Left ventricle myocardium inferior (tissue), 1 donor: Measurements from ENCODE around the gene SYS1. TPM values are rescaled to one million over a fixed set of nuclear protein-coding genes. Genes with fewer than 3 reads are reported as not detected.

Experiments
- DNase-seq: peaks from one replicate; pipeline ENCODE4 v3.0.0-alpha.2; 2020
- H3K27ac ChIP-seq: fragments of 200-600 bp; replicated peaks from 2 replicates; pipeline ENCODE4 v1.8.0; 2021
- H3K27me3 ChIP-seq: fragments of 200-600 bp; 2 replicates; pipeline ENCODE4 v1.8.0; 2021; ENCODE audit warnings: low read depth
- H3K36me3 ChIP-seq: fragments of 200-600 bp; 2 replicates; pipeline ENCODE4 v1.8.0; 2021
- H3K4me1 ChIP-seq: fragments of 200-600 bp; 2 replicates; pipeline ENCODE4 v1.8.0; 2021
- H3K4me3 ChIP-seq: fragments of 200-600 bp; 2 replicates; pipeline ENCODE4 v1.8.0; 2021; ENCODE audit warnings: mild to moderate bottlenecking, moderate library complexity
- H3K9me3 ChIP-seq: fragments of 200-600 bp; replicated peaks from 2 replicates; pipeline ENCODE4 v1.8.0; 2021
- intact Hi-C: fragments of 100-400 bp; cut with micrococcal nuclease; formaldehyde crosslinking; loops from one replicate; pipeline ENCODE4 v1.11.0; 2022
- total RNA-seq: library from RNA; stranded (reverse); fragmentation: NEBNext Ultra II Directional; extraction: Animal tissue kit (Norgen Biotek cat#: 25700); gene quantifications from one replicate; pipeline ENCODE4 v1.2.1, GENCODE V29; 2021
- TF ChIP-seq, protein P1 (sequence below): fragments of 200-600 bp; IDR thresholded peaks from 2 replicates; pipeline ENCODE4 v1.8.0; 2021; ENCODE audit warnings: antibody characterized with exemption, mild to moderate bottlenecking, borderline replicate concordance
- donor health status: DM: no; HTN: yes; CAD: no; lungs with severe emphysema.

Gene SYS1
- total RNA-seq, 1 donor from 2014 or later = 20.8 TPM

DNA sequence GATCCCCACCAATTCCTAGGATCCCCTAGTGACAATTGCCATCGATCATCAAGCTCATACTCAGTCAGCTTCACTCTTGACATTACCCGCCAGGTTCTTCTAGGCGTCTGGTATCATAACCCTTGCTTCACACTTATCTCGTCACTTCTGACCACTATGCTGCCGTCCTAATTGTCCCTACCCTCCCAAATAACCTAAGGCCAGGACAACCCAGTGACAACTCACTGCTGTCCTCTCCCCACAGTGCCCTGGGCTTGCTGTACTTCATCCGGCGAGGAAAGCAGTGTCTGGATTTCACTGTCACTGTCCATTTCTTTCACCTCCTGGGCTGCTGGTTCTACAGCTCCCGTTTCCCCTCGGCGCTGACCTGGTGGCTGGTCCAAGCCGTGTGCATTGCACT is 3.7 kb downstream of the SYS1 start:
- no peaks in the 10 kb centered on the region for H3K9me3 ChIP-seq
- peaks cover 38% of the 10 kb centered on the region for H3K36me3 ChIP-seq
- TF ChIP-seq, protein P1, sequence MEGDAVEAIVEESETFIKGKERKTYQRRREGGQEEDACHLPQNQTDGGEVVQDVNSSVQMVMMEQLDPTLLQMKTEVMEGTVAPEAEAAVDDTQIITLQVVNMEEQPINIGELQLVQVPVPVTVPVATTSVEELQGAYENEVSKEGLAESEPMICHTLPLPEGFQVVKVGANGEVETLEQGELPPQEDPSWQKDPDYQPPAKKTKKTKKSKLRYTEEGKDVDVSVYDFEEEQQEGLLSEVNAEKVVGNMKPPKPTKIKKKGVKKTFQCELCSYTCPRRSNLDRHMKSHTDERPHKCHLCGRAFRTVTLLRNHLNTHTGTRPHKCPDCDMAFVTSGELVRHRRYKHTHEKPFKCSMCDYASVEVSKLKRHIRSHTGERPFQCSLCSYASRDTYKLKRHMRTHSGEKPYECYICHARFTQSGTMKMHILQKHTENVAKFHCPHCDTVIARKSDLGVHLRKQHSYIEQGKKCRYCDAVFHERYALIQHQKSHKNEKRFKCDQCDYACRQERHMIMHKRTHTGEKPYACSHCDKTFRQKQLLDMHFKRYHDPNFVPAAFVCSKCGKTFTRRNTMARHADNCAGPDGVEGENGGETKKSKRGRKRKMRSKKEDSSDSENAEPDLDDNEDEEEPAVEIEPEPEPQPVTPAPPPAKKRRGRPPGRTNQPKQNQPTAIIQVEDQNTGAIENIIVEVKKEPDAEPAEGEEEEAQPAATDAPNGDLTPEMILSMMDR = no peak
- peaks cover 35% of the 10 kb centered on the region for H3K4me1 ChIP-seq
- DNase-seq = no peak
- intact Hi-C loops = no loop called here
- H3K27ac ChIP-seq = no peak overlapping the region
- H3K4me3 ChIP-seq = no peak overlapping the region
- no peaks in the 10 kb centered on the region for H3K27me3 ChIP-seq

DNA sequence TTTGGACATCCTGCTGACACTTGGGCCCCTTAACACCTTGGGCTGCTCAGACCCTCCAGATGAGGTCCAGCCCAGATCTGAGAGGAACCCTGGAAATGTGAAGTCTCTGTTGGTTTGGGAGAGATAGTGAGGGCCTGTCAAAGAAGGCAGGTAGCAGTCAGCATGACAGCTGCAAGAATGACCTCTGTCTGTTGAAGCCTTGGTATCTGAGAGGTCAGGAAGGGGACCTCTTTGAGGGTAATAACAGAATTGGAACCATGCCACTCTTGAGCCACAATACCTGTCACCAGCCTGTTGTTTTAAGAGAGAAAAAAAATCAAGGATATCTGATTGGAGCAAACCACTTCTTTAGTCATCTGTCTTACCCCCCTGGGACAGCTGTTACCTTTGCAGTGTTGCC is 4.2 kb downstream of the SYS1 start:
- intact Hi-C loops = no loop called here
- TF ChIP-seq, protein P1 = no peak
- DNase-seq = no peak
- Histone ChIP-seq H3K4me3 (no peak overlapping the region), H3K36me3 (peaks cover 38% of the 10 kb centered on the region), H3K4me1 (peaks cover 34% of the 10 kb centered on the region), H3K27me3 (no peaks in the 10 kb centered on the region), H3K9me3 (no peaks in the 10 kb centered on the region), H3K27ac (no peak overlapping the region)

DNA sequence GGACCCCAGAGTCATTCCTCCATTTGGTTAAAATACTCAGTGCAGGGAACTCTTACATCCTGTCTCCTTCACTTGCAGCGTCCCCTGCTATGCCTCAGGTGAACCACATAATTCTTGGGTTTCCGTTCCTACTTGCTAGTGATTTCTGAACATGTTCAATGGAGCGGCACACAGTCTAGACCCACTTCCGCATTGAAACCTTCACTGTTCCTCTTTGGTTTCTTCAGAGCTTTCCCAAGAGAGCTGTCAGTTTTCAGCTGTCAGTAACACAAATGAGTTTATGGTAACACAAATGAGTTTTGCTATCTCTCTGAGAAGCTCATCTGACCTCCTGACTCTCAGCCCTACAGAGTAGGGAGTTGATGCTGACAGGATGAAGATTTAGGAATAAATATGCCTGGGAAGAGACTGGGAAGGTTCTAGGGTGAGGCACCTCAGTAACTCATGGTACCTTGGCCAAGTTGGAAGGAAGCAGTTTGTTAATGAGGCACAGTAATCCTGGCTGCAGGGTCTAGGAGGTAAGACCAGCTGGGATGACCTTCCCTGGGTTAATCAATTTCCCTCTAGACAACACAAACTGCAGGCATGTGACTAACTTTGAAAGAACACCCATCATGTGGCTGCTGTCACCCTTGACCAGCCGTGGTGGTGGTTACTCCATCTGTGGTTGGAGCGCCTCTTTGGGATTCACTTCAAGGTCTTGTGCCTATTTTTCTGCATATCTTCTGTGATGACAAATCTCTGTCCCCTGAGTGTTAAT is 5.4 kb downstream of the SYS1 start:
- no peak overlapping the region for H3K27ac ChIP-seq
- no peaks in the 10 kb centered on the region for H3K27me3 ChIP-seq
- intact Hi-C loops = no loop called here
- H3K36me3 ChIP-seq = peaks cover 38% of the 10 kb centered on the region
- H3K4me1 ChIP-seq = peaks cover 32% of the 10 kb centered on the region
- no peak overlapping the region for H3K4me3 ChIP-seq
- TF ChIP-seq, protein P1 = no peak
- no peaks in the 10 kb centered on the region for H3K9me3 ChIP-seq
- DNase-seq = no peak

DNA sequence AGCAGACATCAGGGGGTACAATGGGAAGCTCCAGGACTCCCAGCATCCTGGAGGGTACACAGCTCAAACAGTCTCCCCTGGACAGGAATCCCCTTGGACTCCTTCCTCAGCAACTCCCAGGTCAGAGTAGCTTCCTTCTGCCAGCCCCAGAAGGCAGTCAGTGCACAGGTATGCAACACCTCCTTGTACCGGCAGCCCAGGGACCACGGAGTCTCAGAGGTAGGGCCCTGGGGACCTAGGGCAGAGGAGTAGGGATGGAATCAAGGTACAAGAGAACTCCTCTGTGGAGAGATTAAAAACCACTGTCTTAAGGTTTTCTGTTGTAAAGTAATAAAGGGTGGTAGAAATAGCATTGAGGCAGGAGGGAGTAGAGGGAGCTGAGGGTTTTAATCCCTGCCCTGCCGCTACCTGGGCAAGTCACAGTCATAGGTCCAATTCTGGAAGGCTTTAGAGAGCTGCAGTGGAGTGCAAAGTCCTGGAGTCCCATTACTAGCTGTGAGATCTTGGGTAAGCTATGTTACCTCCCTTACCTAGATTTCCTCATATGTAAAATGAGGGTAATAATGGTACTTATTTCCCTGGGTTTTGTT is 7.7 kb downstream of the SYS1 start:
- intact Hi-C loops = no loop called here
- H3K4me1 ChIP-seq = peaks cover 20% of the 10 kb centered on the region
- peaks cover 31% of the 10 kb centered on the region for H3K36me3 ChIP-seq
- H3K9me3 ChIP-seq = no peaks in the 10 kb centered on the region
- TF ChIP-seq, protein P1 = no peak
- H3K27ac ChIP-seq = no peak overlapping the region
- no peaks in the 10 kb centered on the region for H3K27me3 ChIP-seq
- DNase-seq = no peak
- H3K4me3 ChIP-seq = no peak overlapping the region

DNA sequence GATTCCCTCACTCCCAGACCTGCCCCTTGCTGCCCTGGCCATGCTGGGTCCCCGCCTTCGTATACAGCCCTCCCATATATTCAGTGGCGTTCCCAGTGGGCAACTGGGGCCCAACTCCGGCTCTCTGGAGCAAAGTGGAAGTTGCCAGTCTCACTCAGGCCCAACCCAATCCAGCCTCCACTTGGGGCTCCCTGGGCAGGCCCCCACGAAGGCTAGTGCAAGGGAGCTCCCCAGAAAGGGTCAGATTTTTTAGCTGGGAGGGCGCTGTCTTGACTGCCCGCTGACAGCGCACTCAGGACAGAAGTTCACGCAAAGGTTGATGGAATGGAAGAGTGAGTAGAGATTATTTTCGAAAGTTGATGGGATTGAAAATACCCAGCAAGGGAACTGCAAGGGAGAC is 9.3 kb downstream of the SYS1 start:
- no peaks in the 10 kb centered on the region for H3K9me3 ChIP-seq
- H3K36me3 ChIP-seq = peaks cover 15% of the 10 kb centered on the region
- DNase-seq = no peak
- H3K4me3 ChIP-seq = peak overlapping the region; percentile 74
- peak overlapping the region; percentile 81 for H3K27ac ChIP-seq
- intact Hi-C loops = no loop called here
- TF ChIP-seq, protein P1 = no peak
- H3K27me3 ChIP-seq = no peaks in the 10 kb centered on the region
- H3K4me1 ChIP-seq = peaks cover 20% of the 10 kb centered on the region
